ENCODE results near the gene MAGI2. TPM values are rescaled to one million over a fixed set of nuclear protein-coding genes. Genes with fewer than 3 reads are reported as not detected.

MAGI2 gene
- total RNA-seq, 1 donor from 2014 or later, result 64.2 TPM

DNA sequence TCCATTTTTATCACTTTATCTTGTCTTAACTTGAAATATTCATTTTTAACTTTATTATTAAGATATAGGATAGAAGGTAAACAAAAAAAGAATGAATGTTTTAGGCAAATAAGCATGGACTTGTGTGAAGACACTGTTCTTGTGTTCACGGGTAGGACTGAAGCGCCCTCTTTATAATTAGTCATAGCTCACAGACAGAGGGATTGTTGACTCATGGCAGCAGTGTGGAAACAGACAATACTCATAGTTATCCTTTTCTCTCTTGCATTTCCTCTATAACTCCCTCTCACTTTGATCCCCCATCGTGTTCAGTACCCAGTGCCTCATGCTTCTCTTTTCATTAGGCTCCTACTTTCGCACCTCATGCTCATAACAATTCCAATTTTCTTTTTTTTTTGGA is 923.1 kb downstream of the MAGI2 start:
- Mint-ChIP-seq H3K4me1 (ENCODE audit: low read depth, unreplicated experiment) (peaks cover 4% of the 10 kb centered on the region), H3K27me3 (ENCODE audit: unreplicated experiment) (no peaks in the 10 kb centered on the region), H3K27ac (ENCODE audit: unreplicated experiment) (no peak overlapping the region), H3K36me3 (ENCODE audit: unreplicated experiment) (no peaks in the 10 kb centered on the region), H3K4me3 (ENCODE audit: unreplicated experiment) (no peak overlapping the region), H3K9me3 (ENCODE audit: unreplicated experiment) (no peaks in the 10 kb centered on the region)
- DNase-seq, result no peak
- TF ChIP-seq, protein P1, sequence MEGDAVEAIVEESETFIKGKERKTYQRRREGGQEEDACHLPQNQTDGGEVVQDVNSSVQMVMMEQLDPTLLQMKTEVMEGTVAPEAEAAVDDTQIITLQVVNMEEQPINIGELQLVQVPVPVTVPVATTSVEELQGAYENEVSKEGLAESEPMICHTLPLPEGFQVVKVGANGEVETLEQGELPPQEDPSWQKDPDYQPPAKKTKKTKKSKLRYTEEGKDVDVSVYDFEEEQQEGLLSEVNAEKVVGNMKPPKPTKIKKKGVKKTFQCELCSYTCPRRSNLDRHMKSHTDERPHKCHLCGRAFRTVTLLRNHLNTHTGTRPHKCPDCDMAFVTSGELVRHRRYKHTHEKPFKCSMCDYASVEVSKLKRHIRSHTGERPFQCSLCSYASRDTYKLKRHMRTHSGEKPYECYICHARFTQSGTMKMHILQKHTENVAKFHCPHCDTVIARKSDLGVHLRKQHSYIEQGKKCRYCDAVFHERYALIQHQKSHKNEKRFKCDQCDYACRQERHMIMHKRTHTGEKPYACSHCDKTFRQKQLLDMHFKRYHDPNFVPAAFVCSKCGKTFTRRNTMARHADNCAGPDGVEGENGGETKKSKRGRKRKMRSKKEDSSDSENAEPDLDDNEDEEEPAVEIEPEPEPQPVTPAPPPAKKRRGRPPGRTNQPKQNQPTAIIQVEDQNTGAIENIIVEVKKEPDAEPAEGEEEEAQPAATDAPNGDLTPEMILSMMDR (IDR thresholded peaks at IDR 0.05; ENCODE audit: partially characterized antibody, unreplicated experiment), result no peak

DNA sequence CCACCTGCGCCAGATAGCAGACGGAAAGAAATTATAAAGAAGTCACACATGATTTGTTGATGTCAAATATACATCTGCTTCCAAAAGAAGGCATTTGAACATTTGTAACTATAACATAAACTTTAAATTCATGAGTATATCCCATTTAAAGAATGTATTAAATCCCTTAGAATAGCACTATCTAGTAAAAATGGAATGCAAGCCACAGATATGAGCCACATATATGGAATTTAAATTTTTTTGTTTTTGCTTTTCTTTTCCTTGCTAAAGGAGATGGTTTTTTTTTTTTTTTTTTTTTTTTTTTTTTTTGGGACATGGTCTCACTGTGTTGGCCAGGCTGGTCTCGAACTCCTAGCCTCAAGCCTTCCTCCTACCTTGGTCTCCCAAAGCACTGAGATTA is 924.1 kb downstream of the MAGI2 start:
- no peaks in the 10 kb centered on the region for H3K4me1 Mint-ChIP-seq (ENCODE audit: low read depth, unreplicated experiment)
- H3K27me3 Mint-ChIP-seq (ENCODE audit: unreplicated experiment), result no peaks in the 10 kb centered on the region
- no peak overlapping the region for H3K4me3 Mint-ChIP-seq (ENCODE audit: unreplicated experiment)
- H3K9me3 Mint-ChIP-seq (ENCODE audit: unreplicated experiment), result no peaks in the 10 kb centered on the region
- H3K27ac Mint-ChIP-seq (ENCODE audit: unreplicated experiment), result no peak overlapping the region
- no peak for DNase-seq
- TF ChIP-seq, protein P1 (IDR thresholded peaks at IDR 0.05; ENCODE audit: partially characterized antibody, unreplicated experiment), result no peak
- H3K36me3 Mint-ChIP-seq (ENCODE audit: unreplicated experiment), result no peaks in the 10 kb centered on the region

DNA sequence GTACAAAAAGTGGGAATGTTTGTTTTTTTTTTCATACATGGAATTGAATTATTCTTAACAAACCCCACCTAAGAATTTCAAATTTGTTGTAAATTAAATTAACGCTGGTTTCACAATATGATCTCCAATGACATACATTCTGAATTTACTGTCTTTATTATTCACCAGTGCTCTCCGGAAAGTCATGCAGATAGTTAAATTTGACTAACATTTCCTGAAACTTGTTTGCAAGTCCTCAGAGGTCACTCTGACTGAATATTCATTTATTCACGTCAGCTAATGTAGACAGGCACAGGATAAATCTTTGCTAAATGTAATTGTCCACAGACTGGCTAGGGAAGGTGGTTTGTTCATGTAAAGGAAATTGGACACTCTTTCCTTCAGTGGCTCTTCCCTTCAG is 924.5 kb downstream of the MAGI2 start:
- no peak overlapping the region for H3K27ac Mint-ChIP-seq (ENCODE audit: unreplicated experiment)
- no peaks in the 10 kb centered on the region for H3K9me3 Mint-ChIP-seq (ENCODE audit: unreplicated experiment)
- H3K4me3 Mint-ChIP-seq (ENCODE audit: unreplicated experiment), result no peak overlapping the region
- no peaks in the 10 kb centered on the region for H3K4me1 Mint-ChIP-seq (ENCODE audit: low read depth, unreplicated experiment)
- H3K27me3 Mint-ChIP-seq (ENCODE audit: unreplicated experiment), result no peaks in the 10 kb centered on the region
- no peaks in the 10 kb centered on the region for H3K36me3 Mint-ChIP-seq (ENCODE audit: unreplicated experiment)
- DNase-seq, result no peak
- TF ChIP-seq, protein P1 (IDR thresholded peaks at IDR 0.05; ENCODE audit: partially characterized antibody, unreplicated experiment), result no peak

DNA sequence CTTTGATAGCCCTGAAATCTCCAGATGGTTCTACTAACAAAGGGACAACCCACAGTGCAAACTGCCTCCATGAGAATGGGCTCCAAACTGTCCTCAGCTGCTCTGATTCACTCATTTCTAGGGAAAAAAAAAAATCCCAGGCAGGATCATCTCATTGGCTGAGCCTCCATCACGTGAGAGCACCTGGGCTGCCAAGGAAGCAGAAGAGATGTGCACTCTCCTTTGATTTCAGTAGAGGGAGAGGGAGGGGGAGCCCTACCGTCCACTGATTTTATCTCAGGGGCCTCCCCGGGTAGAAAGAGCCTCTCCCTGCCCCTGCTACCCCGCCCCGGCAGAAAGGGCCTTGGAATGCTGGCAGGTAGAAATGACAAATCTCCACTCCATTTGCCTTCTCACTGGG is 929.5 kb downstream of the MAGI2 start:
- no peak for DNase-seq
- Mint-ChIP-seq H3K4me1 (ENCODE audit: low read depth, unreplicated experiment) (peaks cover 2% of the 10 kb centered on the region), H3K4me3 (ENCODE audit: unreplicated experiment) (no peak overlapping the region), H3K27me3 (ENCODE audit: unreplicated experiment) (no peaks in the 10 kb centered on the region), H3K9me3 (ENCODE audit: unreplicated experiment) (no peaks in the 10 kb centered on the region), H3K36me3 (ENCODE audit: unreplicated experiment) (no peaks in the 10 kb centered on the region), H3K27ac (ENCODE audit: unreplicated experiment) (no peak overlapping the region)
- TF ChIP-seq, protein P1 (IDR thresholded peaks at IDR 0.05; ENCODE audit: partially characterized antibody, unreplicated experiment), result no peak

DNA sequence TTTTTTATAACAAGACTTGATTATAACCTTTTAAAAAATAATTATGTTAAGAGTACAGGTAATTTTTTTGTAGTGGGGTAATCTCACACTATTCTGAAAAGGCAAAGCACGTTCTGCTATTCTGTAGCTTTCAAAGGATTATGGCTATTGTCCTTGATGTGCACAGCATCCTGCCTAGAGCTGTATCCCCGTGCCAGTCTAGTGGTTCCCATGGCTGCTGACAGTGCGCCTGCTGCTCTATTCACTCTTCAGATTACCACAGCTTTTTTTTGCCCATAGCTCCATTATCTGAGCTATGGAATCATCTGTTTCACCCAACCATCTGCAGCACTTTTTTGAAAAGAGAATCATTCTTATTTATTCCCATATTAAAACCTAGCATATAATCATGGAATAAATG is 931.5 kb downstream of the MAGI2 start:
- Mint-ChIP-seq H3K4me3 (ENCODE audit: unreplicated experiment) (no peak overlapping the region), H3K27me3 (ENCODE audit: unreplicated experiment) (no peaks in the 10 kb centered on the region), H3K4me1 (ENCODE audit: low read depth, unreplicated experiment) (peaks cover 2% of the 10 kb centered on the region), H3K9me3 (ENCODE audit: unreplicated experiment) (no peaks in the 10 kb centered on the region), H3K27ac (ENCODE audit: unreplicated experiment) (no peak overlapping the region), H3K36me3 (ENCODE audit: unreplicated experiment) (no peaks in the 10 kb centered on the region)
- TF ChIP-seq, protein P1 (IDR thresholded peaks at IDR 0.05; ENCODE audit: partially characterized antibody, unreplicated experiment), result no peak
- no peak for DNase-seq

Data from glutamatergic neuron (in vitro differentiated cells).